A673 (cell line): ENCODE results near the gene NOC4L.

Experiments
- CTCF ChIP-seq: fragments of 300-800, 200-600 bp; sonication (generic); conservative IDR thresholded peaks from 2 replicates; pipeline ENCODE4 v1.5.1; 2017; ENCODE audit warnings: low read depth, mild to moderate bottlenecking, antibody characterized with exemption, low read length, moderate library complexity, mixed read lengths
- EZH2 ChIP-seq: fragments of 200-600 bp; sonication (generic); IDR thresholded peaks from 2 replicates; pipeline ENCODE4 v1.6.1; 2017; ENCODE audit warnings: borderline replicate concordance, low read depth, mild to moderate bottlenecking, mixed read lengths, antibody characterized with exemption, low read length; ENCODE audit not compliant: poor library complexity, severe bottlenecking

GRCh38 chr12:132138941-132139871 is 5.1 kb upstream of the NOC4L start:
- TF ChIP-seq CTCF, result no peak
- TF ChIP-seq EZH2, result no peak
